SK-N-SH treated with all-trans-retinoic acid at 6 μM for 48 hours (cell line): ENCODE measurements around the gene COMMD10.

Experiments used
- TCF4 ChIP-seq: fragments of 250-450 bp; sonication (Bioruptor Pico); IDR thresholded peaks from 2 replicates; pipeline ENCODE4 v1.8.0; 2021; ENCODE audit warnings: mild to moderate bottlenecking, moderate library complexity, borderline replicate concordance
- ZNF565 ChIP-seq: fragments of 450-650 bp; formaldehyde crosslinking; conservative IDR thresholded peaks from 2 replicates; pipeline ENCODE4 v1.5.0; 2020; ENCODE audit warnings: low read depth, mild to moderate bottlenecking, moderate library complexity
- ZNF70 ChIP-seq: fragments of 450-650 bp; formaldehyde crosslinking; IDR thresholded peaks from 2 replicates; pipeline ENCODE4 v1.5.0; 2020; ENCODE audit warnings: mild to moderate bottlenecking, moderate library complexity
- ZNF8 ChIP-seq: fragments of 450-650 bp; formaldehyde crosslinking; IDR thresholded peaks from 2 replicates; pipeline ENCODE4 v1.5.0; 2020; ENCODE audit warnings: mild to moderate bottlenecking, moderate library complexity
- TF ChIP-seq, protein P1 (sequence below): fragments of 250-450 bp; sonication (Bioruptor Pico); IDR thresholded peaks from 2 replicates; pipeline ENCODE4 v1.5.1; 2020; ENCODE audit warnings: low read depth, mild to moderate bottlenecking, moderate library complexity
- TF ChIP-seq, protein P2 (sequence below): fragments of 250-450 bp; sonication (Bioruptor Pico); IDR thresholded peaks from 2 replicates; pipeline ENCODE4 v1.8.0; 2020; ENCODE audit warnings: mild to moderate bottlenecking, moderate library complexity, borderline replicate concordance

DNA sequence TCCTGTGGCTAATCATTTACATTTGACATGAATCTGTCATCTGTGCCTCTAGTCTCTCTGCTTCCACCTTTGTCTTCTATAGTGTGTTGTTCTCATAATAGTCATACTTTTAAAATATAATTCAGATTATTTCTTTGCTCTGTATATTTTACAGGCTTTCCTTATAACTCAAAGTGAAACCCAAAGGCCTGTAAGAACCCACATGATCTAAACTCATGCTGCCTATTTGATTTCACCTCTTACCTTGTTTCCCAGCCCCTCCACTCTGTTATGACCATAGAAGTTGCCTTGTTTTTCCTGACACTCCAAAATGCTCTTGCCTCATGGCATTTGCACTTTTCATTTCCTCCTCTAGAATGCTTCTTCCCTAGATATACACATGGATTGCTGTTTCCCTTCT is 74.2 kb downstream of the COMMD10 start:
- TF ChIP-seq, protein P1, sequence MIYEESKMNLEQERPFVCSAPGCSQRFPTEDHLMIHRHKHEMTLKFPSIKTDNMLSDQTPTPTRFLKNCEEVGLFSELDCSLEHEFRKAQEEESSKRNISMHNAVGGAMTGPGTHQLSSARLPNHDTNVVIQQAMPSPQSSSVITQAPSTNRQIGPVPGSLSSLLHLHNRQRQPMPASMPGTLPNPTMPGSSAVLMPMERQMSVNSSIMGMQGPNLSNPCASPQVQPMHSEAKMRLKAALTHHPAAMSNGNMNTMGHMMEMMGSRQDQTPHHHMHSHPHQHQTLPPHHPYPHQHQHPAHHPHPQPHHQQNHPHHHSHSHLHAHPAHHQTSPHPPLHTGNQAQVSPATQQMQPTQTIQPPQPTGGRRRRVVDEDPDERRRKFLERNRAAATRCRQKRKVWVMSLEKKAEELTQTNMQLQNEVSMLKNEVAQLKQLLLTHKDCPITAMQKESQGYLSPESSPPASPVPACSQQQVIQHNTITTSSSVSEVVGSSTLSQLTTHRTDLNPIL (CRISPR knock-in tag), result no peak
- no peak for TF ChIP-seq ZNF70
- TF ChIP-seq TCF4 (CRISPR knock-in tag), result no peak
- no peak for TF ChIP-seq ZNF8
- TF ChIP-seq ZNF565 (CRISPR knock-in tag), result no peak
- TF ChIP-seq, protein P2, sequence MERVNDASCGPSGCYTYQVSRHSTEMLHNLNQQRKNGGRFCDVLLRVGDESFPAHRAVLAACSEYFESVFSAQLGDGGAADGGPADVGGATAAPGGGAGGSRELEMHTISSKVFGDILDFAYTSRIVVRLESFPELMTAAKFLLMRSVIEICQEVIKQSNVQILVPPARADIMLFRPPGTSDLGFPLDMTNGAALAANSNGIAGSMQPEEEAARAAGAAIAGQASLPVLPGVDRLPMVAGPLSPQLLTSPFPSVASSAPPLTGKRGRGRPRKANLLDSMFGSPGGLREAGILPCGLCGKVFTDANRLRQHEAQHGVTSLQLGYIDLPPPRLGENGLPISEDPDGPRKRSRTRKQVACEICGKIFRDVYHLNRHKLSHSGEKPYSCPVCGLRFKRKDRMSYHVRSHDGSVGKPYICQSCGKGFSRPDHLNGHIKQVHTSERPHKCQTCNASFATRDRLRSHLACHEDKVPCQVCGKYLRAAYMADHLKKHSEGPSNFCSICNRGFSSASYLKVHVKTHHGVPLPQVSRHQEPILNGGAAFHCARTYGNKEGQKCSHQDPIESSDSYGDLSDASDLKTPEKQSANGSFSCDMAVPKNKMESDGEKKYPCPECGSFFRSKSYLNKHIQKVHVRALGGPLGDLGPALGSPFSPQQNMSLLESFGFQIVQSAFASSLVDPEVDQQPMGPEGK, result no peak
